ENCODE results near the gene SCRN2.

- TF ChIP-seq CTCF (IDR thresholded peaks at IDR 0.05), result no peak
- TF ChIP-seq ZFX (IDR thresholded peaks at IDR 0.05; ENCODE audit: borderline replicate concordance), result no peak
These were observed 18.3 kb downstream of the SCRN2 start for GRCh38 chr17:47822785-47823184.

All from 22Rv1 (cell line).